Neural progenitor cell (in vitro differentiated cells): Measurements from ENCODE around the gene TBC1D32.

Source experiments
- CTCF ChIP-seq: fragments of 200-600 bp; sonication (generic); IDR thresholded peaks from 2 replicates; pipeline ENCODE4 v1.5.1; 2017; ENCODE audit warnings: antibody characterized with exemption, mild to moderate bottlenecking
- EZH2 ChIP-seq: fragments of 200-600 bp; sonication (generic); IDR thresholded peaks from 2 replicates; pipeline ENCODE4 v1.6.1; 2017; ENCODE audit warnings: antibody characterized with exemption, mild to moderate bottlenecking, moderate library complexity

DNA sequence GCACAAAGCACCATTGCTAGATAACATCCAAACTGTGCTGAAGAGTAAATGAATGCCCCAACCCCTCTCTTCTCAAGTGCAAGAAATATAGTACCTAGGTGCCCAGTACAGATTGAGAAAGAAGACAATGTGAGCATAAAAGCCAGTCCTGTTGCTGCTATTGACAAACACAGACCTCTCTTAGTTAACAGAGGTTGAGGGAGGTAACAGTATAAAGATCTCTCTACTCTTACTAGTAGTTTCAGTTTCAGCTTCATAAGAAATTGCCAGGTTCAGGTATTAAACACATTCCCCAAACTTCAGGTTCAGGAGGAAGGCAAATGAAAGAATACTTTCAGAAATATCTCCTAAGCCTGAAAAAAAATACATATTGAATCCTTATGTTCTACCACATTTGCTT is 31.4 kb downstream of the TBC1D32 start:
- TF ChIP-seq CTCF: no peak
- TF ChIP-seq EZH2: no peak
